ENCODE measurements around the gene SUPT16H. TPM values are rescaled to one million over a fixed set of nuclear protein-coding genes. Genes with fewer than 3 reads are reported as not detected.

SUPT16H gene
- total and polyA plus RNA-seq, 2 of the 8 experiments (the other 6 are each of a cell fraction or from before 2014, with no cell fraction given), result 138 to 201 TPM

GRCh38 chr14:21428930-21429329, 45.1 kb upstream of the SUPT16H start:
- Histone ChIP-seq H3K4me2 (ENCODE audit: insufficient read depth in 1 of 2, low read depth in 2 of 2, low read length in 2 of 2) (no peak overlapping the region), H2BK120ac (replicated peaks; ENCODE audit: low read depth, low read length) (no peak overlapping the region), H2AFZ (ENCODE audit: low read length) (no peak overlapping the region), H2AK5ac (ENCODE audit: low read depth, low read length) (no peak overlapping the region), H4K91ac (replicated peaks; ENCODE audit: insufficient read length, low read length) (no peak overlapping the region), H2BK12ac (ENCODE audit: low read depth, low read length) (no peak overlapping the region), H3K79me2 (ENCODE audit: control insufficient read depth in 1 of 2, insufficient read depth in 2 of 2, low read length in 2 of 2) (peaks cover 0 to 49% of the 10 kb centered on the region in 2 experiments; a peak in 3 of 4 replicates), H3K14ac (ENCODE audit: insufficient read length) (no peak overlapping the region), H2BK15ac (ENCODE audit: low read length) (no peak overlapping the region), H3K4me3 (ENCODE audit: extremely low read depth in 1 of 4, insufficient read depth in 2 of 4, low read depth in 3 of 4, low read length in 4 of 4) (no peak overlapping the region), H3K79me1 (ENCODE audit: low read depth, low read length) (no peaks in the 10 kb centered on the region; the same call in 1 of the 2 replicates), H3K27ac (ENCODE audit: low read depth, low read length) (no peak overlapping the region), H3K18ac (ENCODE audit: extremely low read depth, low read length) (no peak overlapping the region), H3K23ac (ENCODE audit: insufficient read length) (no peak overlapping the region), H4K5ac (ENCODE audit: insufficient read length, low read depth, low read length) (no peak overlapping the region), H3K4ac (replicated peaks; ENCODE audit: insufficient read length, low read depth, low read length) (no peak overlapping the region), H3K27me3 (replicated peaks in 1 of 4; ENCODE audit: control insufficient read depth in 3 of 4, extremely low read depth in 1 of 4, insufficient read depth in 3 of 4, low read length in 3 of 4) (no peaks in the 10 kb centered on the region), H2BK20ac (ENCODE audit: low read length) (no peak overlapping the region), H3K23me2 (ENCODE audit: low read depth, low read length) (no peaks in the 10 kb centered on the region; the same call in 1 of the 2 replicates), H3K9me3 (ENCODE audit: insufficient read depth in 2 of 2, low read depth in 1 of 2, low read length in 1 of 2) (no peaks in the 10 kb centered on the region), H4K8ac (ENCODE audit: extremely low read depth, insufficient read depth, low read length) (no peak overlapping the region), H4K20me1 (replicated peaks in 1 of 2; ENCODE audit: control insufficient read depth in 1 of 2, insufficient read depth in 2 of 2, low read length in 2 of 2) (peaks cover 5 to 17% of the 10 kb centered on the region in 2 experiments), H3K9ac (replicated peaks in 1 of 4; ENCODE audit: extremely low read depth in 1 of 4, low read depth in 3 of 4, low read length in 3 of 4) (no peak overlapping the region), H3K36me3 (ENCODE audit: control insufficient read depth in 2 of 4, insufficient read depth in 4 of 4, low read length in 3 of 4) (peaks cover 38 to 78% (median 66%) of the 10 kb centered on the region in 4 experiments), H3K4me1 (replicated peaks in 1 of 4; ENCODE audit: control insufficient read depth in 3 of 4, insufficient read depth in 4 of 4, low read length in 3 of 4) (no peaks in the 10 kb centered on the region), H3K56ac (replicated peaks; ENCODE audit: insufficient read length, low read depth, low read length) (no peak overlapping the region), H2BK5ac (ENCODE audit: low read depth, low read length) (no peak overlapping the region)
- 99% methylated on average over 4 of the region's 4 CpGs; no CpG with 5 or more reads in 1 of the 2 experiments for WGBS, 2 experiments (ENCODE audit: extremely low coverage in 1 of 2, insufficient coverage in 1 of 2, insufficient read length in 1 of 2, insufficient replicate concordance in 2 of 2, low coverage in 1 of 2, low lambda C conversion rate in 2 of 2, missing lambda C conversion rate in 1 of 2)
- CTCF ChIA-PET (ENCODE audit: partially characterized antibody), result interaction anchor here (1.5 kb wide), 1 partner anchor 189 kb away, joined by 4 read pairs; no protein-coding TSS in a partner anchor
- DNase-seq (ENCODE audit: low read depth in 1 of 2, low spot score in 2 of 2) (no peak), FAIRE-seq (no peak)
- TF ChIP-seq SRF (IDR thresholded peaks at IDR 0.05; ENCODE audit: low read depth, low read length), result no peak
- TF ChIP-seq USF2 (IDR thresholded peaks at IDR 0.05; ENCODE audit: low read length), result no peak
- no peak for TF ChIP-seq RNF2 (IDR thresholded peaks at IDR 0.05; ENCODE audit: borderline replicate concordance, low read depth, low read length, missing control alignments, poor library complexity, severe bottlenecking)
- TF ChIP-seq CTBP2 (IDR thresholded peaks at IDR 0.05; ENCODE audit: borderline replicate concordance, insufficient read depth, insufficient read length, low read length), result no peak
- no peak for TF ChIP-seq NRF1 (IDR thresholded peaks at IDR 0.05; ENCODE audit: low read depth, low read length)
- no peak for TF ChIP-seq SUZ12 (IDR thresholded peaks at IDR 0.05; ENCODE audit: low read length)
- TF ChIP-seq BACH1 (IDR thresholded peaks at IDR 0.05; ENCODE audit: low read length), result no peak
- TF ChIP-seq CBX8 (IDR thresholded peaks at IDR 0.05; ENCODE audit: borderline replicate concordance, low read depth, low read length), result no peak
- no peak for TF ChIP-seq SIRT6 (IDR thresholded peaks at IDR 0.05; ENCODE audit: low read length)
- POLR2A ChIA-PET (ENCODE audit: partially characterized antibody), result interaction anchor here (1.2 to 1.3 kb wide), 2 partner anchors 49 to 64 kb away, joined by 3 to 4 read pairs; no protein-coding TSS in a partner anchor
